Gastrocnemius medialis (tissue), 4 donors: ENCODE results near the gene ZNF407. TPM values are rescaled to one million over a fixed set of nuclear protein-coding genes. Genes with fewer than 3 reads are reported as not detected.

Experiments
- ATAC-seq, 2 donors: fragments of 150-250 bp; one replicate each; pipeline ENCODE4 v1.9.1; 2016
- DNase-seq, 2 donors: peaks; one replicate each; pipeline ENCODE4 v3.0.0-alpha.2; 2019
- H3K27ac ChIP-seq, 4 donors: fragments of 200-600 bp; sonication (generic); 1 replicate in 1 of 4; 2 replicates in 3 of 4; pipeline ENCODE4 v1.5.1; 2016 to 2018; ENCODE audit warnings: mild to moderate bottlenecking in 2 of 4, moderate library complexity in 1 of 4
- H3K27me3 ChIP-seq, 3 donors: fragments of 200-600 bp; sonication (generic) in 2 of 3; 1 replicate in 1 of 3; 2 replicates in 2 of 3; pipeline versions ENCODE4 v1.5.1 to v1.6.0; 2016 to 2019; ENCODE audit warnings: mild to moderate bottlenecking in 1 of 3, moderate library complexity in 1 of 3
- H3K36me3 ChIP-seq, 2 donors: fragments of 200-600 bp; sonication (generic) in 1 of 2; one replicate each; pipeline ENCODE4 v1.5.1; 2017 to 2018
- H3K4me1 ChIP-seq, 2 donors: fragments of 200-600 bp; sonication (generic) in 1 of 2; one replicate each; pipeline ENCODE4 v1.5.1; 2016 to 2017; ENCODE audit warnings: mild to moderate bottlenecking in 2 of 2
- H3K4me3 ChIP-seq, 4 donors: fragments of 200-600 bp; sonication (generic) in 3 of 4; 1 replicate in 1 of 4; 2 replicates in 3 of 4; pipeline ENCODE4 v1.5.1; 2016 to 2019; ENCODE audit warnings: mild to moderate bottlenecking in 2 of 4
- H3K9me3 ChIP-seq, 3 donors: fragments of 200-600 bp; sonication (generic) in 2 of 3; 1 replicate in 1 of 3; 2 replicates in 2 of 3; pipeline ENCODE4 v1.5.1; 2016 to 2019
- CTCF ChIP-seq, 5 experiments: fragments of 450-650 bp in 3 of 5; fragments of 200-600 bp in 2 of 5; sonication (generic) in 2 of 5; IDR thresholded peaks in 4 of 5; conservative IDR thresholded peaks in 1 of 5; 1 replicate in 4 of 5; 2 replicates in 1 of 5; pipeline ENCODE4 v1.5.1; 2016 to 2019; ENCODE audit warnings: antibody characterized with exemption in 5 of 5, mild to moderate bottlenecking in 3 of 5, moderate library complexity in 3 of 5
- POLR2A ChIP-seq, 2 donors: fragments of 450-650 bp; IDR thresholded peaks; one replicate each; pipeline ENCODE4 v1.6.1; 2017; ENCODE audit warnings: antibody characterized with exemption in 2 of 2, mild to moderate bottlenecking in 2 of 2, moderate library complexity in 2 of 2
- in situ Hi-C, 4 donors: fragments of 200-750 bp; cut with MboI; loops; one replicate each; pipeline versions ENCODE4 v1.15.0 to v1.8.0; 2017; ENCODE audit warnings: low sequenced_read_pairs in 4 of 4
- intact Hi-C: fragments of 100-400 bp; cut with DNase I; formaldehyde crosslinking; loops from one replicate; pipeline ENCODE4 v1.15.1; 2023; ENCODE audit warnings: low total_unique reads
- total RNA-seq, 4 donors: library from RNA; depleted of rRNA; stranded (reverse); fragments of >200 nt; gene quantifications; one replicate each; pipeline versions ENCODE4 v1.1.0 to v1.2.3, GENCODE V29; 2016

The ZNF407 gene
- total RNA-seq, 4 donors from 2014 or later, result 5.9 to 11.4 (median 9.2) TPM

GRCh38 chr18:74633652-74634352 lies 36.1 kb downstream of the ZNF407 start:
- H3K4me1 ChIP-seq, result no peaks in the 10 kb centered on the region
- TF ChIP-seq CTCF (IDR thresholded peaks at IDR 0.05 in 4 of 5, conservative IDR thresholded peaks at IDR 0.05 in 1 of 5) (no peak), POLR2A (IDR thresholded peaks at IDR 0.05) (no peak)
- H3K36me3 ChIP-seq, result peaks cover 0 to 20% of the 10 kb centered on the region in 2 donors
- in situ Hi-C loops, result no loop called here
- ATAC-seq (no peak), DNase-seq (no peak)
- no peaks in the 10 kb centered on the region for H3K9me3 ChIP-seq
- no peak overlapping the region for H3K4me3 ChIP-seq
- H3K27ac ChIP-seq, result no peak overlapping the region
- no peaks in the 10 kb centered on the region for H3K27me3 ChIP-seq
- intact Hi-C loops, result no loop called here

- TF ChIP-seq POLR2A (IDR thresholded peaks at IDR 0.05), result no peak
- Histone ChIP-seq H3K4me3 (no peak overlapping the region), H3K27me3 (no peaks in the 10 kb centered on the region), H3K4me1 (no peaks in the 10 kb centered on the region), H3K36me3 (peaks cover 0 to 20% of the 10 kb centered on the region in 2 donors), H3K27ac (no peak overlapping the region), H3K9me3 (no peaks in the 10 kb centered on the region)
- ATAC-seq, result no peak
- no peak for DNase-seq
- in situ Hi-C loops, result no loop called here
- intact Hi-C loops, result no loop called here
Observed at GRCh38 chr18:74635224-74635975, 37.7 kb downstream of the ZNF407 start.

- H3K36me3 ChIP-seq, result peaks cover 0 to 15% of the 10 kb centered on the region in 2 donors
- DNase-seq, result no peak
- in situ Hi-C loops, result no loop called here
- no peaks in the 10 kb centered on the region for H3K4me1 ChIP-seq
- no peak overlapping the region for H3K27ac ChIP-seq
- TF ChIP-seq CTCF (IDR thresholded peaks at IDR 0.05 in 4 of 5, conservative IDR thresholded peaks at IDR 0.05 in 1 of 5), result no peak
- TF ChIP-seq POLR2A (IDR thresholded peaks at IDR 0.05), result no peak
- ATAC-seq, result no peak
- H3K9me3 ChIP-seq, result no peaks in the 10 kb centered on the region
- H3K4me3 ChIP-seq, result no peak overlapping the region
- intact Hi-C loops, result no loop called here
- H3K27me3 ChIP-seq, result no peaks in the 10 kb centered on the region
Observed at GRCh38 chr18:74637070-74637469, 39.4 kb downstream of the ZNF407 start.

- Histone ChIP-seq H3K27ac (no peak overlapping the region), H3K4me1 (no peaks in the 10 kb centered on the region), H3K9me3 (no peaks in the 10 kb centered on the region), H3K4me3 (no peak overlapping the region), H3K27me3 (no peaks in the 10 kb centered on the region), H3K36me3 (peaks cover 0 to 12% of the 10 kb centered on the region in 2 donors)
- intact Hi-C loops, result no loop called here
- in situ Hi-C loops, result no loop called here
- no peak for ATAC-seq
- TF ChIP-seq CTCF (IDR thresholded peaks at IDR 0.05 in 4 of 5, conservative IDR thresholded peaks at IDR 0.05 in 1 of 5) (no peak), POLR2A (IDR thresholded peaks at IDR 0.05) (no peak)
- DNase-seq, result no peak
Observed at GRCh38 chr18:74638210-74638609, 40.5 kb downstream of the ZNF407 start.

GRCh38 chr18:74644713-74645112 lies 47.0 kb downstream of the ZNF407 start:
- Histone ChIP-seq H3K27ac (no peak overlapping the region), H3K4me1 (no peaks in the 10 kb centered on the region), H3K36me3 (no peaks in the 10 kb centered on the region), H3K4me3 (no peak overlapping the region), H3K9me3 (no peaks in the 10 kb centered on the region), H3K27me3 (no peaks in the 10 kb centered on the region)
- ATAC-seq, result no peak
- in situ Hi-C loops, result loop anchor here in 1 of 4 donors (10.0 kb wide), 1 partner anchor 830 kb away; no protein-coding TSS in a partner anchor
- TF ChIP-seq POLR2A (IDR thresholded peaks at IDR 0.05) (no peak), CTCF (IDR thresholded peaks at IDR 0.05 in 4 of 5, conservative IDR thresholded peaks at IDR 0.05 in 1 of 5) (no peak)
- DNase-seq, result no peak
- intact Hi-C loops, result no loop called here
